AG09319 (cell line): Measurements from ENCODE around the gene KLF5.

ENCODE experiments used
- DNase-seq: peaks from one replicate; pipeline ENCODE4 v3.0.0-alpha.2; 2010; ENCODE audit warnings: low read depth; ENCODE audit errors: extremely low read depth
- TF ChIP-seq, protein P1 (sequence below): IDR thresholded peaks from 2 replicates; pipeline ENCODE4 v1.5.1; 2011; ENCODE audit warnings: low read depth, mild to moderate bottlenecking, inconsistent platforms, low read length, moderate library complexity

KLF5 gene

DNA sequence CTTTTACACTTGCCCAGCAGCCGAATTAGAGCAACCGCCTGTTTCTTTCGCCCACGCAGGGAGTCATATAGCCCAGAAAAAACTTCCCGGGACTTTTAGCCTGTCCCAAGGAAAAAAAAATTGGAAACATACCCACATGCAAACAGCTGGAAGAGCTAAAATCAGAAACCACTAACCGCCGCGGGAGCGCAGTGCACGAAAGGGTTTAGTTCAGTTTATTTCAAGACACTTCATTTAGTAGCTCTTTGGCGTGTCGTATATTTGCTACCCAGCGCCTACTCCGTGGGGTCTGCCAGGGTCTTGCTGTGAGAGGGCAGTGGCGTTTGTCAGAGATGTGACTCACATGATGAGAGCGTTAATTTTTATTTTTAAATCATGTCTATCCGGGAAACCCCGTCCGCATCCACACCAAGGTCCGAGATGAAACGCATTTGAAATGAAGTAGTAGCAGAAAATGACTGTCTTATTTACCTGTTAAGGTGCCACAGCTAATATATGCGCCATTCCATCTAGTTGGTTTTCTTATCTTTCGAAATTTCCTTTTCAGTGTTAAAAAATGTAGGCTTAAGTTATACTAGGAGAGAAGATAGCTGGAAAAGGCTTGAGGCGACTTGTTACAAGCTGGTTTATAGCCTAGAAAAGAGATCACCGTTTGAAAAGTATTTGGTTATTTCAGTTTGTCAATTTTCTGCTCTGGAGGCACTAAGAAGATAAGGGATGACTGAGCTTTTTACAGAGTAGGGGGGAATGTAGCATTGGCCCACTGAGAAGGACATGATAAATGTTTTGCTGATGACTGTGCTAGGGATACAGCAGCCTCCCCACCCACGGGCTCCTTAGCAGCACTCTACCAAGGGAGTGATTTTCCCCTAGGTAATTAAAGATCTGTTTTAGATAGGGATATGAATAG is 1.7 kb downstream of the KLF5 start:
- peak; percentile 50 for DNase-seq
- TF ChIP-seq, protein P1, sequence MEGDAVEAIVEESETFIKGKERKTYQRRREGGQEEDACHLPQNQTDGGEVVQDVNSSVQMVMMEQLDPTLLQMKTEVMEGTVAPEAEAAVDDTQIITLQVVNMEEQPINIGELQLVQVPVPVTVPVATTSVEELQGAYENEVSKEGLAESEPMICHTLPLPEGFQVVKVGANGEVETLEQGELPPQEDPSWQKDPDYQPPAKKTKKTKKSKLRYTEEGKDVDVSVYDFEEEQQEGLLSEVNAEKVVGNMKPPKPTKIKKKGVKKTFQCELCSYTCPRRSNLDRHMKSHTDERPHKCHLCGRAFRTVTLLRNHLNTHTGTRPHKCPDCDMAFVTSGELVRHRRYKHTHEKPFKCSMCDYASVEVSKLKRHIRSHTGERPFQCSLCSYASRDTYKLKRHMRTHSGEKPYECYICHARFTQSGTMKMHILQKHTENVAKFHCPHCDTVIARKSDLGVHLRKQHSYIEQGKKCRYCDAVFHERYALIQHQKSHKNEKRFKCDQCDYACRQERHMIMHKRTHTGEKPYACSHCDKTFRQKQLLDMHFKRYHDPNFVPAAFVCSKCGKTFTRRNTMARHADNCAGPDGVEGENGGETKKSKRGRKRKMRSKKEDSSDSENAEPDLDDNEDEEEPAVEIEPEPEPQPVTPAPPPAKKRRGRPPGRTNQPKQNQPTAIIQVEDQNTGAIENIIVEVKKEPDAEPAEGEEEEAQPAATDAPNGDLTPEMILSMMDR, result peak; percentile 1; the same call in 1 of the 2 replicates

DNA sequence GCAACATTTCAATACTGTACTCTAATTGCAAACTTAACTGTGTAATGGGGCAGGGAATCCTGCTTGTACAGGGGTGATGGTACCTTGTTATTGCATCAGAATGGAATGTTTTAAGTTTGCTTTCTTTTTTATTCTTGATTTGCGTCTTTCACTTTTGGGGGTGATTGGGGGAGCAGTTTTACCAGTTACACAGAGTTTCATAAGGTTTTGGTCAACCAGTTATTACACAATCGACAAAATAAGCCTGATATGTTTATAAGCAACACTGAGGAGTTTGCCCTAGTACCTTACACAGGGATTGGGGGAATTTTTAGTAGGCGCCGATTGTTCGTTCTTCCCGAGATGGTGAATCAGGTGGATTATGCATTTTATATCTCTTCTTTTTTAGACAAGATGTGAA is 2.7 kb downstream of the KLF5 start:
- no peak for DNase-seq

DNA sequence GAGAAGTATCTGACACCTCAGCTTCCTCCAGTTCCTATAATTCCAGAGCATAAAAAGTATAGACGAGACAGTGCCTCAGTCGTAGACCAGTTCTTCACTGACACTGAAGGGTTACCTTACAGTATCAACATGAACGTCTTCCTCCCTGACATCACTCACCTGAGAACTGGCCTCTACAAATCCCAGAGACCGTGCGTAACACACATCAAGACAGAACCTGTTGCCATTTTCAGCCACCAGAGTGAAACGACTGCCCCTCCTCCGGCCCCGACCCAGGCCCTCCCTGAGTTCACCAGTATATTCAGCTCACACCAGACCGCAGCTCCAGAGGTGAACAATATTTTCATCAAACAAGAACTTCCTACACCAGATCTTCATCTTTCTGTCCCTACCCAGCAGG is 3.1 kb downstream of the KLF5 start:
- no peak for DNase-seq
- TF ChIP-seq, protein P1, result no peak

More for the DNA sequence above, 2.7 kb downstream of the KLF5 start:
- TF ChIP-seq, protein P1, result no peak

DNA sequence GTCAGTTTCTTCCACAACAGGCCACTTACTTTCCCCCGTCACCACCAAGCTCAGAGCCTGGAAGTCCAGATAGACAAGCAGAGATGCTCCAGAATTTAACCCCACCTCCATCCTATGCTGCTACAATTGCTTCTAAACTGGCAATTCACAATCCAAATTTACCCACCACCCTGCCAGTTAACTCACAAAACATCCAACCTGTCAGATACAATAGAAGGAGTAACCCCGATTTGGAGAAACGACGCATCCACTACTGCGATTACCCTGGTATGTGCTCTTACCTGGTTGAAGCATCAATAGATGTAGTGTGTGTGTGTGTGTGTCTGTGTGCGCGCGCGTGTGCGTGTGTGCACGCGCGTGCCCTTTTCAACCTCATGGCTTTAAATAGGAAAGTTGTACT is 3.7 kb downstream of the KLF5 start:
- DNase-seq, result no peak
- TF ChIP-seq, protein P1, result no peak

DNA sequence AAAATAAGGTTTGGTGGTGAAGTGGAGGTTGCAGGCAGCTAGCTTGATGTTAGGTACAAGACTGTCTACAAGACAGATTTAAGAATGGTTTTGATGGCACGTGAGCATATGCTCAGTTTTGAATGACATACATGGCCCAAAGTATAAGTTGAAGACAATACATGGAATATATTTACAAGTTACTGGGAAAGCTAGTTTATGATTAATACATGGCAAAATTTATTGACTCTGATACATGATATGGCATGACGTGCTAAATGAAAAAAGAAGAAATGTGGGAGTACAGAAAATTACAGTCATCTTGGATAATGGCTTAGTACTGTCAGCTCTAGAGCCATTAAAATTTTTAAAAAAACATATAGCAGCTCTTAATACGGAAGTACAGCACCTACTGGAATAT is 4.4 kb downstream of the KLF5 start:
- DNase-seq, result no peak
- TF ChIP-seq, protein P1, result no peak

DNA sequence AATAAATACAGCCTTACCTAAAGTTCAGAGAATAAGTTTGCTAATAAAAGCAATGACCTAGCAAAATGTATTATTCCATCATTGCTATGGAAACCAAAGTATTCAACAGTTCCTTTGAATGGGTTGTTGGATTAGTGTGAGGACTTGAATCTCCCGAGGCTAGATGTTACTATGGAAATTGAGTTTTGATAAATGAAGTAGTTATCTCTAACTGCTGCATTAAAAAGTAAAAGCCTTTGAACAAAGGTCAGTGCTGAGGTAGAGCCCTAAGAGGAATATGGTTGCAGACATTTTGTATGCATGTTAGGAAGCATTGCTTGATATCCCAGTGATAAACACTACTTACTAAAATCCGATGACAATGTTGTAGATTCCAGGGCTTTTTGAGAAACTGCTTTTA is 6.2 kb downstream of the KLF5 start:
- DNase-seq, result no peak
- TF ChIP-seq, protein P1, result no peak

DNA sequence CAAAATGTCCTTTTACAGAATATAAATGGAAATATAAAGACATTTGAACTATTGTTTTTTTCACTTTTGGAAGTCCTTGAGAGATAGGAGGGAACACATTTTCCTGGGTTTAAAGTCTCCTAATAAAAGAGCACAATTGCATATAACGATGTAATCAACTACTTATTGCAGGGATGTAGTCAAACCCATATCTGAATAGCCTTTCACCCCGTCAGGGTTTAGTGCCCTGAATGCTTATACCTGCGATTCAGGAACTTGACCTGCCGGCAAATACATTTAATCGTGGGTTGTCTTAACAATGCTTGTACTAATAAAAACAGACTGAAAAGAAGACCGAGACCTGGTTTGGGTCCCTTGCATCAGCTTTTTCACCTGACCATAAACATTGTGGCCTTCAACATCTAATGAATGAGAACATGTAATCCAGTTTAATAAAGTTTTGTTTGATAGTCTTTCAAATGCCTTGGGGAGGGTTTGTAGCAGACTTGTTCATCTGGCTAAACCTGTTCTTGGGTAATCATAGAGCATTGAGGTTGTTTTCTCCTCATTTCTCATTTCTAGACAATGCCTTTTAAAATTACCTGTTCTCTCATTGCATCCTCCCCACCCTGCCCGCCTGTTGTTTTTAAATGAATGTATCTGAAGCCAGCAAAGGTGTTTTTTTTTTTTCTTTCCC is 7.0 kb downstream of the KLF5 start:
- no peak for DNase-seq
- TF ChIP-seq, protein P1, result no peak
